ENCODE data around the gene PPFIA1. TPM values are rescaled to one million over a fixed set of nuclear protein-coding genes. Genes with fewer than 3 reads are reported as not detected.

PPFIA1 gene
- total and polyA plus RNA-seq, 2 of the 8 experiments (the other 6 are each of a cell fraction or from before 2014, with no cell fraction given): 44.3 to 73.5 TPM

DNA sequence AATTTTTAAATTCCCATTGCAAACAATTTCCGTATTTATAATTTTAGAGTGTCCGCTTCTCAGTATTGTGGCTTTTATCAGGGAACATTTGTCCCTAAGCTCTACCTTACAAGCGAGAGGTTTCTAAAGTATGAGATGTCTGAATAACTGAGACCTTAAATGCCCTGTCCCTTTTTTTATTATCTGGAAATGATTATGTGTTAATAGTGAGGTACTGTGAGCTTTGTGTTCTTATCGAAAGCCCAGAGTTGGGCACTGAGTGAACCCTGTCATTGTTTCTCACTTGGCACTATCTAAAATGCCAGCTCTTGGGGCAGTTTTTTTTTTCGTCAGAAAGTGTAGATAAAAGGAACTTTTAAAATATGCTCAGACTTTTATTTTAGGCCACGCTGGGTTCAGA is 137.3 kb downstream of the PPFIA1 start:
- no peak overlapping the region for H3K18ac ChIP-seq (ENCODE audit: extremely low read depth, low read length)
- H4K5ac ChIP-seq (ENCODE audit: insufficient read length, low read depth, low read length): no peak overlapping the region
- H3K4me3 ChIP-seq (ENCODE audit: extremely low read depth in 1 of 4, insufficient read depth in 2 of 4, low read depth in 3 of 4, low read length in 4 of 4): no peak overlapping the region
- H3K23ac ChIP-seq (ENCODE audit: insufficient read length): no peak overlapping the region
- no peak overlapping the region for H2BK120ac ChIP-seq (replicated peaks; ENCODE audit: low read depth, low read length)
- FAIRE-seq (no peak), DNase-seq (ENCODE audit: low read depth in 1 of 2, low spot score in 2 of 2) (no peak)
- H2AK5ac ChIP-seq (ENCODE audit: low read depth, low read length): no peak overlapping the region
- no peak overlapping the region for H3K27ac ChIP-seq (ENCODE audit: low read depth, low read length)
- no peak overlapping the region for H4K91ac ChIP-seq (replicated peaks; ENCODE audit: insufficient read length, low read length)
- H3K23me2 ChIP-seq (ENCODE audit: low read depth, low read length): no peaks in the 10 kb centered on the region
- H3K4me2 ChIP-seq (ENCODE audit: insufficient read depth in 1 of 2, low read depth in 2 of 2, low read length in 2 of 2): no peak overlapping the region
- peaks cover 29 to 78% (median 59%) of the 10 kb centered on the region in 4 experiments for H3K36me3 ChIP-seq (ENCODE audit: control insufficient read depth in 2 of 4, insufficient read depth in 4 of 4, low read length in 3 of 4)
- ChIA-PET CTCF (ENCODE audit: partially characterized antibody) (interaction anchor here (0.9 to 1.6 kb wide), 2 partner anchors 11 to 41 kb away, joined by 3 to 4 read pairs; no protein-coding TSS in a partner anchor), POLR2A (ENCODE audit: partially characterized antibody) (interaction anchor here (0.9 to 1.2 kb wide), 3 partner anchors 8 to 27 kb away, joined by 3 to 4 read pairs (median 3); no protein-coding TSS in a partner anchor)
- H3K14ac ChIP-seq (ENCODE audit: insufficient read length): no peak overlapping the region
- 95% methylated on average over 6 of the region's 6 CpGs; no CpG with 5 or more reads in 1 of the 2 experiments for WGBS, 2 experiments (ENCODE audit: extremely low coverage in 1 of 2, insufficient coverage in 1 of 2, insufficient read length in 1 of 2, insufficient replicate concordance in 2 of 2, low coverage in 1 of 2, low lambda C conversion rate in 2 of 2, missing lambda C conversion rate in 1 of 2)
- no peak overlapping the region for H4K8ac ChIP-seq (ENCODE audit: extremely low read depth, insufficient read depth, low read length)
- peaks cover 8 to 17% of the 10 kb centered on the region in 2 experiments for H4K20me1 ChIP-seq (replicated peaks in 1 of 2; ENCODE audit: control insufficient read depth in 1 of 2, insufficient read depth in 2 of 2, low read length in 2 of 2)
- H3K79me1 ChIP-seq (ENCODE audit: low read depth, low read length): peaks cover 9% of the 10 kb centered on the region; the same call in 1 of the 2 replicates
- H3K9ac ChIP-seq (replicated peaks in 1 of 4; ENCODE audit: extremely low read depth in 1 of 4, low read depth in 3 of 4, low read length in 3 of 4): no peak overlapping the region
- H2BK5ac ChIP-seq (ENCODE audit: low read depth, low read length): no peak overlapping the region
- H2BK15ac ChIP-seq (ENCODE audit: low read length): no peak overlapping the region
- peaks cover 5 to 34% of the 10 kb centered on the region in 2 experiments; a peak in 3 of 4 replicates for H3K79me2 ChIP-seq (ENCODE audit: control insufficient read depth in 1 of 2, insufficient read depth in 2 of 2, low read length in 2 of 2)
- no peak overlapping the region for H3K56ac ChIP-seq (replicated peaks; ENCODE audit: insufficient read length, low read depth, low read length)
- no peak overlapping the region for H2AFZ ChIP-seq (ENCODE audit: low read length)
- no peak overlapping the region for H3K4ac ChIP-seq (replicated peaks; ENCODE audit: insufficient read length, low read depth, low read length)
- H2BK12ac ChIP-seq (ENCODE audit: low read depth, low read length): no peak overlapping the region
- H3K9me3 ChIP-seq (ENCODE audit: insufficient read depth in 2 of 2, low read depth in 1 of 2, low read length in 1 of 2): no peaks in the 10 kb centered on the region
- H3K27me3 ChIP-seq (replicated peaks in 1 of 4; ENCODE audit: control insufficient read depth in 3 of 4, extremely low read depth in 1 of 4, insufficient read depth in 3 of 4, low read length in 3 of 4): no peaks in the 10 kb centered on the region
- H2BK20ac ChIP-seq (ENCODE audit: low read length): no peak overlapping the region
- no peaks in the 10 kb centered on the region for H3K4me1 ChIP-seq (replicated peaks in 1 of 4; ENCODE audit: control insufficient read depth in 3 of 4, insufficient read depth in 4 of 4, low read length in 3 of 4)
- no peak for TF ChIP-seq HDAC2 (IDR thresholded peaks at IDR 0.05; ENCODE audit: borderline replicate concordance in 1 of 2, low read depth in 2 of 2, low read length in 2 of 2)
- no peak for TF ChIP-seq MAFK (IDR thresholded peaks at IDR 0.05; ENCODE audit: low read depth, low read length)
- no peak for TF ChIP-seq GTF2F1 (IDR thresholded peaks at IDR 0.05; ENCODE audit: borderline replicate concordance, low read depth, low read length)
- no peak for TF ChIP-seq CTCF (IDR thresholded peaks at IDR 0.05; ENCODE audit: control extremely low read depth in 1 of 3, insufficient read depth in 1 of 3, low read depth in 1 of 3, low read length in 3 of 3)
- no peak for TF ChIP-seq USF2 (IDR thresholded peaks at IDR 0.05; ENCODE audit: low read length)
- TF ChIP-seq SRF (IDR thresholded peaks at IDR 0.05; ENCODE audit: low read depth, low read length): no peak
- no peak for TF ChIP-seq SIN3A (conservative IDR thresholded peaks at IDR 0.05 in 1 of 2, IDR thresholded peaks at IDR 0.05 in 1 of 2; ENCODE audit: low read depth in 1 of 2, low read length in 2 of 2)
- TF ChIP-seq YY1 (IDR thresholded peaks at IDR 0.05; ENCODE audit: low read depth, low read length): no peak
- TF ChIP-seq SAP30 (IDR thresholded peaks at IDR 0.05; ENCODE audit: insufficient read depth, insufficient replicate concordance, low read length): no peak

Data from H1 (cell line).